WTC11 (cell line): Measurements from ENCODE around the gene CRADD.

Experiments
- ELF4 ChIP-seq: sonication (generic); formaldehyde crosslinking; IDR thresholded peaks from 2 replicates; pipeline ENCODE4 v1.8.1; 2022; ENCODE audit warnings: low read depth, mild to moderate bottlenecking, moderate library complexity, missing genetic modification reagents
- ESRRA ChIP-seq: sonication (generic); formaldehyde crosslinking; IDR thresholded peaks from 2 replicates; pipeline ENCODE4 v1.8.1; 2022; ENCODE audit warnings: mild to moderate bottlenecking, missing genetic modification reagents, borderline replicate concordance
- JUN ChIP-seq: sonication (generic); formaldehyde crosslinking; IDR thresholded peaks from 2 replicates; pipeline ENCODE4 v1.8.0; 2023; ENCODE audit warnings: mild to moderate bottlenecking, missing genetic modification reagents
- MXD4 ChIP-seq: fragments of 250-450 bp; sonication (Bioruptor Pico); IDR thresholded peaks from 2 replicates; pipeline ENCODE4 v1.8.0; 2021; ENCODE audit warnings: mild to moderate bottlenecking, moderate library complexity, borderline replicate concordance
- SMAD4 ChIP-seq: sonication (generic); formaldehyde crosslinking; IDR thresholded peaks from 2 replicates; pipeline ENCODE4 v1.8.0; 2022; ENCODE audit warnings: mild to moderate bottlenecking, missing genetic modification reagents
- STAT6 ChIP-seq: sonication (generic); formaldehyde crosslinking; conservative IDR thresholded peaks from 2 replicates; pipeline ENCODE4 v1.8.1; 2023; ENCODE audit warnings: mild to moderate bottlenecking, low read depth, missing genetic modification reagents, moderate library complexity
- USF2 ChIP-seq: sonication (generic); formaldehyde crosslinking; IDR thresholded peaks from 2 replicates; pipeline ENCODE4 v1.8.1; 2023; ENCODE audit warnings: mild to moderate bottlenecking, missing genetic modification reagents, moderate library complexity
- ZBTB21 ChIP-seq: sonication (generic); formaldehyde crosslinking; IDR thresholded peaks from 2 replicates; pipeline ENCODE4 v1.8.1; 2023; ENCODE audit warnings: mild to moderate bottlenecking, missing genetic modification reagents, borderline replicate concordance
- TF ChIP-seq, protein P1 (sequence below): fragments of 200-600 bp; IDR thresholded peaks from 2 replicates; pipeline ENCODE4 v1.8.0; 2022; ENCODE audit warnings: antibody characterized with exemption

DNA sequence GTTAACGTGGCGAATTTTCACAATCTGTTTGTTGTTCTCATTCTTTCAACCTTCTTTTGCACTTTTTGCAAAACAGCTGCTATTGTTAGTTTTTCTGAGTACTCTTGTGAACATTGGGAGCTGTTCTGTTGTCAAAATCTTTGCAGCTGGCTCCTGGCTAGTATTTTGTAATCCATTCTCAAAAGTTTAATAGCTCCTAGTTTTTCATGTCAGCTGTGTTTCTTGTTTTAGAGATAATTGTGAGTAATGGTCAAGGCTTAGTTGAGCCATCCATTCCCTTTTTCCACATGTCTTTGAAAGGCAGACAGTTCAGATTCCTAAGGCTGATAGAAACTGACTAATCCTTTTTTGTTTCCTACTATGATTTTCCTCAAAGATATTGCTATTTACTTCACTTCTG lies 39.1 kb upstream of the CRADD start:
- no peak for TF ChIP-seq ESRRA (CRISPR knock-in tag)
- TF ChIP-seq ZBTB21 (CRISPR knock-in tag), result no peak
- TF ChIP-seq JUN (CRISPR knock-in tag), result no peak
- TF ChIP-seq MXD4 (CRISPR knock-in tag), result no peak
- TF ChIP-seq STAT6 (CRISPR knock-in tag), result no peak
- TF ChIP-seq, protein P1, sequence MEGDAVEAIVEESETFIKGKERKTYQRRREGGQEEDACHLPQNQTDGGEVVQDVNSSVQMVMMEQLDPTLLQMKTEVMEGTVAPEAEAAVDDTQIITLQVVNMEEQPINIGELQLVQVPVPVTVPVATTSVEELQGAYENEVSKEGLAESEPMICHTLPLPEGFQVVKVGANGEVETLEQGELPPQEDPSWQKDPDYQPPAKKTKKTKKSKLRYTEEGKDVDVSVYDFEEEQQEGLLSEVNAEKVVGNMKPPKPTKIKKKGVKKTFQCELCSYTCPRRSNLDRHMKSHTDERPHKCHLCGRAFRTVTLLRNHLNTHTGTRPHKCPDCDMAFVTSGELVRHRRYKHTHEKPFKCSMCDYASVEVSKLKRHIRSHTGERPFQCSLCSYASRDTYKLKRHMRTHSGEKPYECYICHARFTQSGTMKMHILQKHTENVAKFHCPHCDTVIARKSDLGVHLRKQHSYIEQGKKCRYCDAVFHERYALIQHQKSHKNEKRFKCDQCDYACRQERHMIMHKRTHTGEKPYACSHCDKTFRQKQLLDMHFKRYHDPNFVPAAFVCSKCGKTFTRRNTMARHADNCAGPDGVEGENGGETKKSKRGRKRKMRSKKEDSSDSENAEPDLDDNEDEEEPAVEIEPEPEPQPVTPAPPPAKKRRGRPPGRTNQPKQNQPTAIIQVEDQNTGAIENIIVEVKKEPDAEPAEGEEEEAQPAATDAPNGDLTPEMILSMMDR, result no peak
- TF ChIP-seq USF2 (CRISPR knock-in tag), result no peak
- no peak for TF ChIP-seq SMAD4 (CRISPR knock-in tag)
- no peak for TF ChIP-seq ELF4
